Ovary (tissue), 9 donors: Measurements from ENCODE around the gene FAM177B. TPM values are rescaled to one million over a fixed set of nuclear protein-coding genes. Genes with fewer than 3 reads are reported as not detected.
A peak's percentile ranks its signal among the peaks of the same experiment; 100 is the strongest.

ENCODE experiments used
- DNase-seq, 5 donors: peaks; one replicate each; pipeline ENCODE4 v3.0.0-alpha.2; 2019 to 2020
- H3K27ac ChIP-seq, 2 donors: fragments of 200-600 bp; one replicate each; pipeline versions ENCODE4 v1.5.1 to v1.8.0; 2019 to 2022
- H3K27me3 ChIP-seq: fragments of 200-600 bp; one replicate; pipeline ENCODE4 v1.8.0; 2022
- H3K36me3 ChIP-seq: fragments of 200-600 bp; sonication (generic); one replicate; pipeline ENCODE4 v1.5.1; 2019
- H3K4me1 ChIP-seq: one replicate; pipeline ENCODE4 v1.8.1; 2013; ENCODE audit warnings: mild to moderate bottlenecking, moderate library complexity; ENCODE audit not compliant: insufficient read depth
- H3K4me3 ChIP-seq: fragments of 200-600 bp; sonication (generic); one replicate; pipeline ENCODE4 v1.5.1; 2017
- H3K9me3 ChIP-seq, 2 donors: fragments of 200-600 bp in 1 of 2; sonication (generic) in 1 of 2; one replicate each; pipeline versions ENCODE4 v1.5.1 to v1.8.1; 2013 to 2019; ENCODE audit warnings: mild to moderate bottlenecking in 1 of 2, moderate library complexity in 1 of 2
- EP300 ChIP-seq: sonication (generic); formaldehyde crosslinking; IDR thresholded peaks from one replicate; pipeline ENCODE4 v1.6.1; 2017; ENCODE audit warnings: antibody characterized with exemption
- POLR2A ChIP-seq: fragments of 450-650 bp; IDR thresholded peaks from one replicate; pipeline ENCODE4 v1.6.1; 2017; ENCODE audit warnings: antibody characterized with exemption, mild to moderate bottlenecking, moderate library complexity
- WGBS, 3 donors: extraction: QIAGEN DNeasy Blood & Tissue Kit in 1 of 3; methylation state at CpG; one replicate each; pipeline versions ENCODE4 v1.1.5 to v1.1.7; 2013 to 2017; 5-methylcytosine and 5-hydroxymethylcytosine counted together
- intact Hi-C, 4 donors: fragments of 100-400 bp; cut with DNase I; formaldehyde crosslinking; loops; one replicate each; pipeline versions ENCODE4 v1.11.0 to v1.15.1; 2022 to 2023
- polyA plus RNA-seq, 2 donors: library from polyadenylated mRNA; stranded (reverse); fragments of 200-250 nt in 1 of 2; fragments of 350-450 nt in 1 of 2; fragmentation: Illumina TruSeq in 1 of 2; extraction: RNeasy Lipid Tissue Mini Kit (QIAGEN cat#74804) in 1 of 2; gene quantifications; one replicate each; pipeline ENCODE4 v1.2.3, GENCODE V29; 2013 to 2014
- total RNA-seq, 7 donors: library from RNA; depleted of rRNA in 2 of 7; stranded (reverse); fragments of >200 nt in 2 of 7; fragmentation: NEBNext Ultra II Directional in 3 of 7; extraction: Animal tissue kit (Norgen Biotek cat#: 25700) in 3 of 7; gene quantifications; one replicate each; pipeline versions ENCODE4 v1.1.0 to v1.2.4, GENCODE V29; 2016 to 2023
- TF ChIP-seq, protein P1 (sequence below), 3 donors: fragments of 450-650 bp in 2 of 3; fragments of 200-600 bp in 1 of 3; IDR thresholded peaks; one replicate each; pipeline versions ENCODE4 v1.5.1 to v1.8.0; 2016 to 2022; ENCODE audit warnings: antibody characterized with exemption in 3 of 3, mild to moderate bottlenecking in 1 of 3
- donor health status: DM: no; HTN: no; CAD: no; lungs with moderate emphysema.
- donor health status: DM: no; HTN: no; CAD: no.
- donor health status: Bipolar disorder and iron deficiency.
- donor health status: DM: yes; HTN: yes; CAD: no.
- donor health status: DM: no; HTN: no; CAD: no.
- donor health status: DM: yes; HTN: yes; CAD: no.

The FAM177B gene
- total and polyA plus RNA-seq, 9 donors, result 0.23 to 0.55 (median 0.34) TPM; not detected in 6

DNA sequence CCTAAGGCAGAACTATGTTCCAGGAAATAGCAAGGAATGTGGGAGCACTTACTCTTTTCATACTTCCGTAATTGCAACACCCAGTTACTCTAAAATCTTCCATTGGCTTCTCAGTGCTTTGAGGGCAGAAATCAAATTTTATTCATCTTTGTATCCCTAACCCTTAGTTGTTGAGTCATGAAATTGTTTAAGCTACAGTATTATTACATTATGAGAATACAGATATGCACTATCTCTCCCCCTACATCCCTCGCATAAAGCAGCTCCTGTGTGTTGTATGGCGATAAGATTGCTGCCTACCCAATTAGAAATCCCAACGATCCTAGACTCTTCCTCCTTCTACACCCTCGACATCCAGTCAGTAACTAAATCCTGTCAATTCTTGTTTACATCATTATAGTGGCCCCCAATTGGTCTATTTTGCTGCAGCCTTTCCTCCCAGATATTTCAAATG, 27.3 kb upstream of the FAM177B start:
- Histone ChIP-seq H3K27me3 (no peaks in the 10 kb centered on the region), H3K27ac (no peak overlapping the region), H3K4me1 (peaks cover 8% of the 10 kb centered on the region), H3K9me3 (no peaks in the 10 kb centered on the region), H3K4me3 (no peak overlapping the region), H3K36me3 (no peaks in the 10 kb centered on the region)
- no peak for DNase-seq
- 73 to 80% (median 76%) methylated on average over 5 of the region's 5 CpGs for WGBS, 3 donors
- no peak for TF ChIP-seq EP300
- TF ChIP-seq, protein P1, sequence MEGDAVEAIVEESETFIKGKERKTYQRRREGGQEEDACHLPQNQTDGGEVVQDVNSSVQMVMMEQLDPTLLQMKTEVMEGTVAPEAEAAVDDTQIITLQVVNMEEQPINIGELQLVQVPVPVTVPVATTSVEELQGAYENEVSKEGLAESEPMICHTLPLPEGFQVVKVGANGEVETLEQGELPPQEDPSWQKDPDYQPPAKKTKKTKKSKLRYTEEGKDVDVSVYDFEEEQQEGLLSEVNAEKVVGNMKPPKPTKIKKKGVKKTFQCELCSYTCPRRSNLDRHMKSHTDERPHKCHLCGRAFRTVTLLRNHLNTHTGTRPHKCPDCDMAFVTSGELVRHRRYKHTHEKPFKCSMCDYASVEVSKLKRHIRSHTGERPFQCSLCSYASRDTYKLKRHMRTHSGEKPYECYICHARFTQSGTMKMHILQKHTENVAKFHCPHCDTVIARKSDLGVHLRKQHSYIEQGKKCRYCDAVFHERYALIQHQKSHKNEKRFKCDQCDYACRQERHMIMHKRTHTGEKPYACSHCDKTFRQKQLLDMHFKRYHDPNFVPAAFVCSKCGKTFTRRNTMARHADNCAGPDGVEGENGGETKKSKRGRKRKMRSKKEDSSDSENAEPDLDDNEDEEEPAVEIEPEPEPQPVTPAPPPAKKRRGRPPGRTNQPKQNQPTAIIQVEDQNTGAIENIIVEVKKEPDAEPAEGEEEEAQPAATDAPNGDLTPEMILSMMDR (IDR thresholded peaks at IDR 0.05), result no peak
- TF ChIP-seq POLR2A, result no peak
- intact Hi-C loops, result no loop called here

DNA sequence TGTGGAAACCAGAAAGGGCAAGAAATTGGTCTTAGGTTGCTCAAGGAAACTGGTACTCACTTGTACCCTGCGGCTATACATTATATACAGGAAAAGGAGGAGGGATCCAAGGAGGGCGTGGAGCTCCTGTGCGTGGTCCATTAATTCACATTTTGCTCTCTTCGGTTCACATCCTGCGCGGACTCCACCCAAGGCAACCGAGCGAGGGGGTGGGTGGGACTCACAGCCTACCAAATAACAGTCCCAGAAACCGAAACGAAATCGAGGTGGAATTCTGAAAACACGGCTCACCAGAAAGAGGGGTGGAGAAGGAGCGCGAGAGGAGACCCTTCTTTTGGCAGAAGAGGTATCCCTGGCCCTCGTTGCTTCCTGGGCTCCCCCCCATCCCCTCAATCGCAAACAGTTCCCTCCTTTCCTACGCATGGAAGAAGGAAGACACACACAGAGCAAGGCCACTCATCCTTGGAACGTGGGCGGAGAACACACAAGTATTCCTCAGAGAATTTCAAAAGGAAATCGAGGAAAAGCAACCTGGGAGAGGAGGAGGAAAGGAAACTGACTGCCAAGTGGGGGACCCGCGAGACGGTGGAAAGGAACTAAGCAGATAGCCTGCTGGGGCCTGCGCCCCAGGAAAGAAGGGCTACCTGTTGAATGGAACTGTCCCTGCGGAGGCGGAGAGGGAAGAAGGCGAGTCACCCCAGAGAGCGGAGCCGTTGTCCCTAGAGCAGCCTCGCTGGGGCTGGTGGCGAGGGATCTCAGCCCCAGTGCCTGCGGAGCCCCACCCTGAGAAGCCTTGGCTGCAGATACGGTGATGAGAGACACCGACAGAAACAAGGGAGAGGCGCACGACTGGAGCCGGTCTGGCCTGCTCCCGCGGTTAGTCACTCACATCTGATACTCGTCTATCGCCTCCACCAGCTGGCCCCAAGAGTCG, 25.4 kb upstream of the FAM177B start:
- peaks cover 8% of the 10 kb centered on the region for H3K4me1 ChIP-seq
- 0 to 1% (median 1%) methylated on average over 42 of the region's 42 CpGs for WGBS, 3 donors
- H3K27ac ChIP-seq, result peak overlapping the region; percentile 92 to 97
- no peaks in the 10 kb centered on the region for H3K27me3 ChIP-seq
- intact Hi-C loops, result no loop called here
- TF ChIP-seq, protein P1 (IDR thresholded peaks at IDR 0.05), result no peak
- TF ChIP-seq POLR2A (no peak), EP300 (no peak)
- peak overlapping the region; percentile 87 for H3K4me3 ChIP-seq
- H3K36me3 ChIP-seq, result no peaks in the 10 kb centered on the region
- no peaks in the 10 kb centered on the region for H3K9me3 ChIP-seq
- DNase-seq, result peak; percentile 47 to 64 (median 57)

DNA sequence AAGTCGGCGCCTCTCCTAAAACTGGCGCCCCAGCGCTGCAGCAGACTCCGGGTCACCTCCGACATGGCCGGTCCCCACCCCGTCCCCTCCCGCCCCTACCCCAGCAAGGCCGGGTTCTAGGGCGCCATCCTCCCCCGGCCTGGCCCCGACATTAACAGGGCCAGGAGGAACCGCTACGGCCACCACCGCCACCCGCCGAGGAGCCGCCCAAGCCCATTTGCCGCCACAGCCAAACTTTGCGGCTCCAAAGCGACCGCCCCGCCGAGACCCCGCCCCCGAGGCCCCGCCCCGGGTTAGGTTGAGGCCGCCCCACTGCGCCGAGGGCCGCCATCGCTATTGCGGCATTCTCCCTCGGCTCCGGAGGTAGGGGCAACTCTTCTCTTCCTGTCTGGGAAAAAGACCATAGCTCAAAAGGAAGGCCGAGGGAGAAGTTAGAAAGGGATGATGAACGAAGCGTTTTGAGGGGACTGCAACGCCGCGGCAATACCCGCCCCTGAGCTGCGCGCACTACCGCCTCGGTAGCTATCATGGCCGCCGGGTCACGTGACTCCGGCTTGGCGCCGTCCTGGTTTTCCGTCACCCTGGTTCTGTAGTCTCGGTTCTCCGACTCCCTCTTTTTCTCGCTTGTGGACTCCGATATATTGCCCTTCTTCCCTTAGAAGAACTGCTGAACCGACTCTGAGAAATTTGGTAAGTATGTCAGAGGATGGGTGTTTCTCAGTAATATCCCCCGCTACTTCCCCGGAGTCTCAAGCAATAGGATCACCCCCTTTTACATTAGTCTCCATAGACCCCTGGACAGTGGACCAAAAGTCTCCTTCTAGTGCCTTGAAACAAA, 24.5 kb upstream of the FAM177B start, which contains the start of the genes AIDA and BROX:
AIDA (minus strand) TSS at position 239 of the 838 bp plus-strand sequence; CDS start at position 65, 174 bp downstream.
BROX (plus strand) TSS at position 312 of the 838 bp plus-strand sequence. CDS start 3,136 bp downstream, outside the sequence.
- intact Hi-C loops, result no loop called here
- no peaks in the 10 kb centered on the region for H3K27me3 ChIP-seq
- H3K4me3 ChIP-seq, result peak within 1 kb of the TSS; percentile 87
- no peaks in the 10 kb centered on the region for H3K36me3 ChIP-seq
- WGBS, 3 donors, result 0 to 1% (median 0%) methylated on average over 51 to 57 of the region's 62 CpGs
- TF ChIP-seq EP300 (no peak), POLR2A (no peak)
- TF ChIP-seq, protein P1 (IDR thresholded peaks at IDR 0.05), result no peak
- H3K27ac ChIP-seq, result peak within 1 kb of the TSS; percentile 92 to 97
- peaks cover 8% of the 10 kb centered on the region for H3K4me1 ChIP-seq
- peak; percentile 94 to 97 (median 96) for DNase-seq
- no peaks in the 10 kb centered on the region for H3K9me3 ChIP-seq
